ENCODE results near the gene UBA1.

UBA1 gene

DNA sequence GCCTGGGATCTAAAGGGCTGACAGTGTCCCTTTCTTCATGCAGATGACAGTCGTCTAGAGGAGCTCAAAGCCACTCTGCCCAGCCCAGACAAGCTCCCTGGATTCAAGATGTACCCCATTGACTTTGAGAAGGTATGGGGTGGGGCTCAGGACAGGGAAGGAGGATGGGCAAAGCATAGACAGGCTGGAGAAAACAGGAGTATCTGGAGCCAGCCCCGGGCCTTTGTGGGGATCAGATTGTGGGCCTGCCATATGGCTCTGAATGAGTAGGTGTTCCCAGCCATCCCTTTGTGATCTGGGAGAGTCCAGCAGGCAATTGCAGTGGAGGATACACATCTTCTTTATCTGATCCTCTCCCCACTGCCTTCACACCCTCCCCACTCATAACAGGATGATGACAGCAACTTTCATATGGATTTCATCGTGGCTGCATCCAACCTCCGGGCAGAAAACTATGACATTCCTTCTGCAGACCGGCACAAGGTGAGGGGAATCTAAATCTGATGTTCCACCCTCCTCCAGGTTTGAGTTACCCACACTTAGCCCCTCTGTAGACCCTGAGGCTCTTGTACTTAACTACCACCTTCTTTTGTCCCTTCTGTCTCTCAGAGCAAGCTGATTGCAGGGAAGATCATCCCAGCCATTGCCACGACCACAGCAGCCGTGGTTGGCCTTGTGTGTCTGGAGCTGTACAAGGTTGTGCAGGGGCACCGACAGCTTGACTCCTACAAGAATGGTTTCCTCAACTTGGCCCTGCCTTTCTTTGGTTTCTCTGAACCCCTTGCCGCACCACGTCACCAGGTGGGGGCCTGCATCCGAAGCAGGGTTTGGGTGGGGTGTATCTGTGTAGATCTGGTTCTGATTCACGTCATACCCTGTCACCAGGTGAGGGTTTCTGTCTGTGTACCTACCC lies 19.0 kb downstream of the UBA1 start:
- DNase-seq (ENCODE audit: low spot score): no peak

DNA sequence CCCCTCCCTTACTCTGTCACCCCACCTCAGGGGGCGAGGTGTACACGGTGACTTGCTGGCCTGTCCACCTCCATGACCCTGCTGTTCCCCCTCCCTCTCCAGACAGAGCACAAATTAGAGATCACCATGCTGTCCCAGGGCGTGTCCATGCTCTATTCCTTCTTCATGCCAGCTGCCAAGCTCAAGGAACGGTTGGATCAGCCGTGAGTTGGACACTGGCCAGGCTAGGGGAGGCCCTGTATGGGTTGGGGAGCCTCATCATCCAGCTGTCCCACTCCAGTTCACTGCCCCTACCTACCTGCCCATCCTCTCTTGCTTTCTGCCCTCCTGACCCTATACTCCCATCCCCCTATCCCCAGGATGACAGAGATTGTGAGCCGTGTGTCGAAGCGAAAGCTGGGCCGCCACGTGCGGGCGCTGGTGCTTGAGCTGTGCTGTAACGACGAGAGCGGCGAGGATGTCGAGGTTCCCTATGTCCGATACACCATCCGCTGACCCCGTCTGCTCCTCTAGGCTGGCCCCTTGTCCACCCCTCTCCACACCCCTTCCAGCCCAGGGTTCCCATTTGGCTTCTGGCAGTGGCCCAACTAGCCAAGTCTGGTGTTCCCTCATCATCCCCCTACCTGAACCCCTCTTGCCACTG lies 20.9 kb downstream of the UBA1 start:
- no peak for DNase-seq (ENCODE audit: low spot score)

DNA sequence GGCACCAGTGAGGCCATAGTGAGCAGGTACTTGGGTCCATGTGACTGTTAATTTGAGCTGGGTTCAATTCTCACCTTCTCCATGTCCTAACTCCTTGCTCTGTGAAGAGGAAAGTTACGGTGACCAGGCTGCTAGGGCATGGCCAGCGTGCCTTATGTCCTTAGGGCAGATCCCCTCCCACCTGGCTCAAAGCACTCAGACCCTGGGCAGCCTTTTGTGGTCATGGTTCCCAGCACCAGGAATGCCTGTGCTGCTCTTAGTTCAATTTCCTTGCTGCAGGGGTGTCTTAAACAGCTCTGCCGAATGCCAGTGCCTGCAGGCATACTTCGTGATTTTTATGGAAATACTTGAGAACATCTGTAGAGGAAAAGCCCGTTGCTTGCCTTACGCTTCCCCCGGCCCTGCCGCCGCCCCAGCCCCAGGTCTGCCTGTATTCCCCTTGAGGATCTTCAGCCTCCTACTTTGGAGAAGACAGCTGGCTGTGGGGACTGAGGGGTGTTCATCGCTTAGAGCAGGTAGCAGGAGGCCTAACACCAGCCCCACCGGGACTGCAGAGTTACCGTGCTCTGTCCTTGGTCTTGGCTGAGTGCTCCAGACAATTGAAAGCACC lies 21.8 kb downstream of the UBA1 start:
- DNase-seq (ENCODE audit: low spot score): no peak

DNA sequence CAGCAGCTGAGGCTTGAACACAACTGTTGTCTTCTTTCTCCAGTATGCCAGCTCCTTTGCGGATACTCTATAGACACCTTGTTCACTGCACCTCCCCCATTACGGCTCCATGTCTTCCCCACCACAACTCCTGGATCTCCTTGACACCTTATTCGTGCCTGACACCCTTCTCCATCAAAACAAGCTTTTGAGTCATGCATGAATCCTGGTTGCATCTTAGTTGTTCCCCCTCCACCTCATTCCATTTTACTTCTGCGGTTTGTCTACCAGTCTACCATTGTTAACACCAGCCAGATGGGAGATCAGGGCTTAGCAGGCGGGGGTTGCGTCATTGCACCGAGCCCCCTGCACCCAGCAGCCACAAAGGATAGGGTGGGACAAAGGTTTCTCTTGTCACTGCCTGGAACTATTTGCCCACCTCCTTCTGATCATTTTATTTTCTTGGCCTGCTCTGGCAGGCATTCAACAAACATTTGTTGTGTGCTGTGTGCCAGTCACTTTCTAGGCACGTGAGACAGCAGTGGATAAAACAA lies 22.8 kb downstream of the UBA1 start:
- DNase-seq (ENCODE audit: low spot score): no peak

DNA sequence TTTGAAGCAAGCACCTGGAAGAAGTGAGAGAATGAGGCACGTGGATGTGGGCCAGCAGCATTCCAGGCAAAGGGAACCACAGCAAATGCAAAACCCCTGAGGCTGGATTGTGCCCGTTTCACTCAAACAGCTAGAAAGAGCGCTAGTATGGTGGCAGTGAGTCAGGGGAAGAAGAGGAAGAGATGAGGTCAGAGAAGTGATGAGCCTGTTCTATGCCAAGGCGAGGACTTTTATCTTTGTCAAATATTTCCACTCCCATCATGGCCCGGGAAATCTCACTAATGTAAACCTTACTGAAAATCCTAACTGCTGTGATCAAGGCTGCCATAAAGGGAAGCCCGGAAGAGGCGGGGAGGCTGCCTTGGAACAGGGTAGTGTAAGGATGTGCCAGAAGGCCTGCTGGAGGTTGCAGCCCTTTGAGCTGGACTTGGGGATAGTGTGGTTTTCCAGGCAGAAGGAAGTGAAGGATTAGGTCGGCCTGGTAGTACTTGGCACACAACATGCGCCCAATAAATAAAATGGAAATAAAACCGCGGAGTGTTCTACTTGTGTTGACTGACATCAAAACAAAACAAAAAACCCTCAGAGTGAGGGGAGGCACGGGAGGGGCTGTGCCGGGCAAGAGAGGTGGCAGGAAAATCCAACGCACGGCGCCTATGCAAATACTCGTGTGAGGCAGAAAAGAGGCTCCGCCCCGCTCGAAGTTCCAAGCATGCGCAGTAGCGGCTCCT lies 23.7 kb downstream of the UBA1 start:
- DNase-seq (ENCODE audit: low spot score): peak; percentile 48

DNA sequence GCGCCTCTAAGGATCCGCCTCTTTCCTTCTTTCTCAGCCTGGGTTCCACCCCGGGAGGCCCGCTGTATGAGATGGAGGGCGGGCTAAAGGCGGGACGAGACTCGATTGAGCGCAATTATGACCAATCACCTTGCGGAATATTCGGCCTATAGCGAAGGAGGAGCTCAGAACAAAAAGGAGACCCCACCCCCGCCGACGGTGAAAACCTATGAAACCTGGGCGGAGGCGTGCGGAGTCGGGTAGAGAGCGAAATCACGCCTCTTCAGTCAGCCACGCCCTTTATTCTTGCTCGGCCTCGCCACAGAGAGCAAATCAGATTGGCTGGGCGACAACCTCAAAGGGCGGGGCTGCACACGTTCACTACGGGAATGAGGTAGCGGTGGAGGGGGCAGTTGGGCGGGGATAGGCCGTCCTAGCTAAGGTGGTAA lies 24.2 kb downstream of the UBA1 start:
- DNase-seq (ENCODE audit: low spot score): peak; percentile 97

DNA sequence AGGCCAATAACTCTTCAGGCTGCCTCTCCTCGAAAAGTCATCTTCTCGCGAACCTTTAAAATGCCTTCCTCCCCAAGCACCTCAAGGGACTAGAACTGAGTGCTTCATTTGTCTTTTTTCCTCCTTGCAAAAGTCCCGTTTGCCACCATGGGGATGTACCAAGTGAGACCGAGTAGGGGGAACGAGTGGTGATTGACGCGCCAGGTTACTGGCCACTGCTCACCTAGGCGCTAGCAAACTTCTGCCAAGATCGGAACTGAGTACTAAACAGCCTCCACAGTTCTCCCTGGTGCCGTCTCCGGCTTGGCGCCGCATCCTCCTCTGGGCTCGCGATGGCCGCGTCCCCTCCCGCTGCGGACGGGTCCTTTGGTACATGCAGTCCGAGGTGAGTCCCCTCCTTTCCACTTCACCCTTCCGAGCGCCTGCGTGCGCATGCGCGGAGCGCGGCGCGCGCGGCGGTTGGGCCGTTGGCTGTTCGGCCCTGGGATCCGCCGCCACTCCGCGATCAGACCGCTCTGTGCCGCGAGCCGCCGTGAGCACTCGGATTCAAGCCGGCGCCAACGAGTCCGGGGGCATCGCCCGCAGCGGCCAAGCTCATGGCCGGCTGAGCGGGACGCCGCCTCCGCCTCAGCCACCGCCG lies 24.8 kb downstream of the UBA1 start, which contains the start of gene CDK16:
Gene CDK16 (plus strand): TSS at position 402 of the 640 bp plus-strand sequence. CDS start 4,877 bp downstream, outside the sequence.
- peak; percentile 78 for DNase-seq (ENCODE audit: low spot score)

DNA sequence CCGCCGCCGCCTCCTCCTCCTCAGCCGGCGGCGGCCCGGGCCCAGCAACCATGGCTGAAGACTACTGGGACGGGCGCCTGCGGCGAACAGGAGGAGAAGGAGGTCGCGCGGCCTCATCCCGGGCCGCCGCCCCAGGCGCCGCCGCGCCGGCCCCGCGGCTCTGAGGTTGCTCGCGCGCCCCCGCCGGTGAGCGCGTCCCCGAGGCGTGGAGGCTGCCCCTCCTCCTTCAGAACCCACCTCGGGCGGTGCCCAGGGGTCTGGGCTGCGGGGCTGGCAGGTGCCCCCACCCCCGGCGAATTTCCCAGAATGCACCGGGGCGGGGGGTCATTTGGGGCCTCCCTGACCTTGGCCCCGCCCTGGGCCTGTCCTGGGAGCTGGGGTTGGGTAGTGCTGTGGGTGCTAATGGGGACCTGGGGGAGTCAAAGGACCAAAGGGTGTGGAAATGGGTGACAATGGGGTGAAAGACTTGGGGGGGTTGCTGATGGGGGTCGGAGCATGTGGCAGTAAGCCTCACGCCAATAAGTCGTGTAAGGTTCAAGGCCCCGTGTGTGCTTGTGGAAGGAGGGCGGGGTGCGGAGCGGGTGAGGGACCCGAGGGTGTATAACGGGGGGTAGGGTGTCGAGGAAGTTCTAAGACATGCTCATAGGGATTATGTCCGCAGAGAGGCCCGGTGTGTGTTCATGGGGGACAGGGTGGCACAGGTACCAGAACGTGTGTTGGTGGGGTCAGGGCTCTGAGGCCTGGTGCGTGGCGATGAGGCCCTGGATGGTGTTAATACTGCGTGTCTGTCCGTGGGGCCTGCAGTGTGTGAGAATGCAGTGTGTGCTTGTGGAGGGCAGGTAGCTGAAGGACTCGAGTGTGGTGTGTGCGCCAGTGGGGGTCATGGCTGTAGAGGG lies 25.5 kb downstream of the UBA1 start:
- no peak for DNase-seq (ENCODE audit: low spot score)

DNA sequence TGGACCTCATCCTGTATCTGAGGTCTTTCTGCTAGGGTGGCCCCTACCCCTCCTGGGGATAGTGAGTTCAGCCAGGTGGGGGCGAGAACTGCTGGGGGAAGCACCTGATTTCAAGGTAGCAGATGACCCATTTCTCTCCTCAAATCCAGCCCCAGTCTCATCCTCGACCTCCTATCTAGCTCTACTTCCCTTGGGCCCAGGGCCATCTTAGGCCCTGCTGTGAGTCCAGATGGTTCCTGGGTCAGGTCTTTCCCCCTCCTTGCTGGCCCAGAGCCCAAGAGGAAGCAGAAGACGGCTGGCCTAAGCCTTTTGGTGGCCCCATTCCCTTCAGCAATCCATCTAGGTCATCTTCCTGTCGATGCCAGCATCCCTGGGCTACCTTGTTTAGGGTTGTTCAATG lies 28.1 kb downstream of the UBA1 start:
- DNase-seq (ENCODE audit: low spot score): no peak

DNA sequence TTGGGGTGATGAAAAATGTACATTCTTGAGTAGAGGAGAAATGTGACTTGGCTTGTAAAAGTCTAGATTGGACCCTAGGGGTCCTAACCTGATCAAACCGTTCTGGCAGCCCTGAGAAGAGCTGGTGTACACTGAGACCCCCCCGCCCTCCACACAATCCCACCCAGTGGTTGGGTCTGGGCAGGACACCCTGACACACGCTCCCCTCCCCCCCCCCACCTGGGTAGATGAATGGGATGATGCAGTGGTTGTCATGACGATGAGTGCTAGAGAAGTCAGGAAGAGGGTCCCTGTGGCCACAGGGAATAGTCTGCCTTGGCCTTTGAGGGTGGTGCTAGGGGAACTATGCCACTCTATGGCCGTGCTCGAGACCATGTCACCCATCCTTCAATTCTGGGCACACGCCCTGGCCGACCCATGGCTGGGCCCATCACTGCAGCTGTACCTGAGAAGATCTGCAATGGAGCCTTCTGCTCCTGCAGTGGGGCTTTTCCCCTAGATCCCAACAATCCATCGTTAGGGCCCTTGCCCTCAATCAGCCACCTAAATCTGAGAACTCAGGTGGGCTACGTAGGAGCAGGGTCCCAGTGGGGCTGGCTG lies 29.2 kb downstream of the UBA1 start:
- no peak for DNase-seq (ENCODE audit: low spot score)

DNA sequence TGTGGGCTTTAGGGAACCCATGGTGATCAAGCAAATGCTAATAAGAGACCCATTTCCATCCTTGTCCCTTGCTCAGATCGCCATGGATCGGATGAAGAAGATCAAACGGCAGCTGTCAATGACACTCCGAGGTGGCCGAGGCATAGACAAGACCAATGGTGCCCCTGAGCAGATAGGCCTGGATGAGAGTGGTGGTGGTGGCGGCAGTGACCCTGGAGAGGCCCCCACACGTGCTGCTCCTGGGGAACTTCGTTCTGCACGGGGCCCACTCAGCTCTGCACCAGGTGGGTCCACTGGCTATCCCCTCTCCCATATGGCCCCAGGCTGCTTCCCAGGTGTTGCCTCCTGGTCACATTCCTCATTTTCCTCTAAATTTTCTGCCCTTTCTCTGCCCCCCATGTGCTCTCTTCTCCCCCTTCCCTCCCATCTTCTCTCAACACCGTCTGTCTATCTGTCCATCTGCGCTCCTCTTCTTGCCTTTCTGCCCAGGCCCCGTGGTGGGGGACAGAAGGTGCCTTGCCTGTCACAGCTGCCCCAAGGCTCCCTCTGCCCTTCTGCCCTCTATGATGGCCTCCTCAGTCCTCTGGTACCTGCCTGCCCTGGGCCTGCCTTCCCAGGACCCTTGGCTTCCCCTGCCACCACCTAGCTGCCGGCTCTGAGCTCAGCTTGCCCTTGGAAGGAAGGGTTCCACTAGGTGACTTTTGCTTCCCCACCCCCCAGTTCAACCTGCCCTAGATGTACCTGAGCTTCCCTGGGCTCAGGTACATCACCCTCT lies 30.0 kb downstream of the UBA1 start:
- DNase-seq (ENCODE audit: low spot score): no peak

DNA sequence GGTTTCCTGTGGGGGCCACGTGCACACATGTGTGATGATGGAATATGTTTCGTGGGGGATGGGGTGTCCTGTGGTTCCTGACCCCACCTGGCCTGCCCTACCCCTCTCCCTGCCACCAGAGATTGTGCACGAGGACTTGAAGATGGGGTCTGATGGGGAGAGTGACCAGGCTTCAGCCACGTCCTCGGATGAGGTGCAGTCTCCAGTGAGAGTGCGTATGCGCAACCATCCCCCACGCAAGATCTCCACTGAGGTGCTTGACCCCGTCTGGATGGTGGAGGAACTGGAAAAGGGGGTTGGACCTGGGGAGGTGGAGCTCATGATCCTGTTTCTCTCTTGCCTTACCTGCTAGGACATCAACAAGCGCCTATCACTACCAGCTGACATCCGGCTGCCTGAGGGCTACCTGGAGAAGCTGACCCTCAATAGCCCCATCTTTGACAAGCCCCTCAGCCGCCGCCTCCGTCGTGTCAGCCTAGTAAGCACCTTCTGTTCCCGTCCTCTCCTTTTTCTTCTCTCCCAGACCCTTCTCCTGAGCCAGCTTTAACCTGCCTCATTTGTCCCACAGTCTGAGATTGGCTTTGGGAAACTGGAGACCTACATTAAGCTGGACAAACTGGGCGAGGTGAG lies 30.8 kb downstream of the UBA1 start:
- no peak for DNase-seq (ENCODE audit: low spot score)

DNA sequence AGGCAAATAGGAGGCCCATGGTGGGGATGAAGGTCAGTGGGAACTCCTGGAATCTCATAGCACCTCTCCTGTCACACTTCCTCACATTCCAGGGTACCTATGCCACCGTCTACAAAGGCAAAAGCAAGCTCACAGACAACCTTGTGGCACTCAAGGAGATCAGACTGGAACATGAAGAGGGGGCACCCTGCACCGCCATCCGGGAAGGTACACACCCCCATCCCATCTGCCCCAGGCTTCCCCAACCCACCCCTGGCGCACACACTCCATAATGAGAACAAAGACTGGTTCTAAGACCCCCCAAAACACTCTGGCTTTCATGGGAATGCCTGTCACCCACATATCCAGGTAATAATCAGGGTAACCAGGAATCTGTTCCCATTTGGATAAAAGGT lies 31.3 kb downstream of the UBA1 start:
- no peak for DNase-seq (ENCODE audit: low spot score)

DNA sequence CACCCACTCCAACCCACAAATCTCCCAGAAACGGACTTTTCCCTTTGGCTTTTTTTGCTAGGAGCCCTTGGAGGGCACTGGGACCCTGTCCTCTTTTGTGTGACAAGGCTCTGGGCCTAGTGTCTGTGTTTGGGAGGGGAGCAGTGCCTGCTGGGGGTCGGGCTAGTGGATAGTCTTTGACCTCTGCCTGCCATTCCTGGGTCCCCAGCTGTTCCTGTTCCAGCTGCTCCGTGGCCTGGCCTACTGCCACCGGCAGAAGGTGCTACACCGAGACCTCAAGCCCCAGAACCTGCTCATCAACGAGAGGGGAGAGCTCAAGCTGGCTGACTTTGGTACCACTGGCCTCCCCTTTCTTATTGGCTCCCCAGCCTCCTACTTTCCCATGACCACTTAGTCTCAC lies 32.4 kb downstream of the UBA1 start:
- DNase-seq (ENCODE audit: low spot score): no peak

DNA sequence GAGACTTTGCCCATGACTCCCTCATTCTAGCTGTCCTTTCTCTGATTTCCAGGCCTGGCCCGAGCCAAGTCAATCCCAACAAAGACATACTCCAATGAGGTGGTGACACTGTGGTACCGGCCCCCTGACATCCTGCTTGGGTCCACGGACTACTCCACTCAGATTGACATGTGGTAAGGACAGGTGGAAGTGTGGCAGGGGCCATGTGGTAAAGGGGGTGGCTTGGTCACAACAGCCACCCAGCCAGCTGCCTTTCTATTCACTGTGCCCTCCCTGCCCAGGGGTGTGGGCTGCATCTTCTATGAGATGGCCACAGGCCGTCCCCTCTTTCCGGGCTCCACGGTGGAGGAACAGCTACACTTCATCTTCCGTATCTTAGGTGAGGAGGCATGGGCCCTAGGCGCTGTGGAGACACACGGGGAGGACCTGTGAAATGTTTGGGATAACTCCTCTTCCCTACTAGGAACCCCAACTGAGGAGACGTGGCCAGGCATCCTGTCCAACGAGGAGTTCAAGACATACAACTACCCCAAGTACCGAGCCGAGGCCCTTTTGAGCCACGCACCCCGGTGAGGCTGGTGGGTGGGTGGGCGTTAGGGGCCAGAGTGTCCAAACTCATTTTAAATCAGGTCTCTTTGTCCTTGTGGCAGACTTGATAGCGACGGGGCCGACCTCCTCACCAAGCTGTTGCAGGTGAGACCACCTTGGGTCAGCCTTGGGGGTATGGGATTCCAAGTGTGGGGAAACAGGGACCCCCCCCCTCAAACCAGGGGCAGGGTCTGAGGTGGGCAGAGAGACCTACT lies 33.1 kb downstream of the UBA1 start:
- no peak for DNase-seq (ENCODE audit: low spot score)

DNA sequence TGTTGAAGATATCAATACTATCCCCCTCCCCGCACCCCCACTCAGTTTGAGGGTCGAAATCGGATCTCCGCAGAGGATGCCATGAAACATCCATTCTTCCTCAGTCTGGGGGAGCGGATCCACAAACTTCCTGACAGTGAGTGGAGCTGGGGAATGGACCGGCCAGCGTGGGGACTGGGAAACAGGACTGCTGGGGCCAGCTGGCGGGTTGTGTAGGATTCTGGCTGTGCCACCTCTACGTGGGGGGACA lies 33.6 kb downstream of the UBA1 start:
- no peak for DNase-seq (ENCODE audit: low spot score)

DNA sequence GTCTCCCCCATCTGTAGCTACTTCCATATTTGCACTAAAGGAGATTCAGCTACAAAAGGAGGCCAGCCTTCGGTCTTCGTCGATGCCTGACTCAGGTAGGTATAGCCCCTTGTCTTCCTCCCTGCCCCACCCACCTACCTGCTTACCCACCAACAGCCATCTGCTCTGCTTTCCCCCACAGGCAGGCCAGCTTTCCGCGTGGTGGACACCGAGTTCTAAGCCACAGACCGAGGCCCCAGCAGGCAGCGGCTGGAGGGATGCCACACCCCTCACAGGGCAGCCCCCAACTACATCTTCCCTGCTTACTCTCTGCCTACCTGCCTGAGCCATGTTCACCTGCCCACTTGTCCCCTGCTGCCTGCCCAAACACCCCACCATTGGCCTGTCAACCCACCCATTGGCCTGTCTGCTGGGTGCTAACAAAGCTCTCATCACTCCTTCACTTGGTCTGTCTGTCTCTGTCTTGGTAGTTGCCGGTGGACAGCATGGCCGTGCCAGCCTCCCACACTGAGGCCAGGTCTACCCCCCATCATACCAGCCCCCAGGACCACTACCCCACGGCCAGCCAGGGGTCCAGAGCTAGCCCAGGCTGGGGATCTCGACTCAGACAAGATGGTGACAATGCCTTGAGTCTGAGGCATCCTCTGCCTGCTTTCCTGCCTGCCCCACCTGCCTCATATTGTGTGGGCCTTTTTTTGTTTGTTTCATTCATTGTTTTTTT lies 35.1 kb downstream of the UBA1 start:
- DNase-seq (ENCODE audit: low spot score): no peak

DNA sequence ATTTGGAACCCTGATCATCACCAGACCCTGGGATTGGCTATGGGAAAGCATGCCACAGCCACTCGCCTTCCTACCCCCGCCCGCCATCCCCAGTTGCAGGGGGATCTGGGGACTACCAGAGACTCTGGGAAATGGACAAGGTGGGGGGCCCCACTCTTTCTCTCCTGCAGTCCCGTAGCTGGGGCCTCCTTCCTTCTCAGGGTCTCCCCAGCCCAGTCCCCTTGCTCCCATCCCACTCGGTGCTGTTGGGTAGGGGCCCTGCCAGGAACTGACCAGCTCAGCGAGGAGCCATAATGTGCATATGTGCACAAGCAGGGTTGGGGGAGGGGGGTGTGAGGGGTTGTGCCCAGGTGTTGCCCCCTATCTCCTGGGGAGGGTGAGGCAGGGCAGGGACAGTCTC lies 35.8 kb downstream of the UBA1 start:
- no peak for DNase-seq (ENCODE audit: low spot score)

Data from kidney capillary endothelial cell (primary cell).